Measurements from ENCODE around the gene PTGDS. TPM values are rescaled to one million over a fixed set of nuclear protein-coding genes. Genes with fewer than 3 reads are reported as not detected.

PTGDS gene
- total RNA-seq, 1 donor from 2014 or later, result 249 TPM

DNA sequence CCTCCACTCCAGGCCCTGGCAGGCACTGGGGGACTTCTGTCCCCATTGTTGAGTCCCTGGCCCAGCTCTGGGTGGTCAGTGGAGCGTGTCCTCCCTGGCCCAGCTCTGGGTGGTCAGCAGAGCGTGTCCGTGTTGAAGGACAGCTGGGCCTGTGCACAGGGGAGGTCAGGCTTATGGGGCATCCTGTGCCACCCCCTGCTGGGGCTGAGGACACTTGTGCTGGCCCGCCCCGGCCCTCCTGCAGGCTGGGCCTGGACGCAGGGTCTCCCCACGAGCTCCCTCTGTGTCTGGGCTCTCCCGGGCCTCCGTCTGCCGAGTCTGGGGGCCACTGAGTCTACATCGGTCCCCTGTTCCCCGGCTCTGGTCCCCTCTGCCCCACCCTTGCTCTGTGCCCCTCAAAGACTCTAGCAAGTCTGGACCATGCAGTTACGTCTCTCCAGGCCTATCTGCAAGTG is 30.5 kb downstream of the PTGDS start:
- no peak for DNase-seq (ENCODE audit: low spot score)

DNA sequence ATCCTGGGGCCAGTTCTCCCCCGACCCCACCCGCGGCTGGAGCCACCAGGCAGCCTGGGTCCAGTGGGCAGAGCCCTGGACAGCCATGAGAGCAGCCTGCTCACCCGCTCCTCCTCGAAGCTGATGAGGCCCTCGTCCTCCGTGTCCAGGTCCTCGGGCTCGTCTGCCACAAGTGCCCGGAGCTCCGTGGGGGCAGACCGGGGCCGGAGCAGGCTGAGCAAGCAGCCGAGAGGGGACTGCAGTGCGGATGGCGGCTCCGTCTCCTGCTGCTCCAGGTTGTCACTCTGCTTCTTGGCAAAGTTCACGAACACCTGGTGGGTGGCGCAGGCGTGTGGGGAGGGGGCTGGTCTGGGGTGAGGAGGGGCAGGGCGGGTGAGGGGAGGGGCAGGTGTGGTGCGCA is 31.0 kb downstream of the PTGDS start:
- no peak for DNase-seq (ENCODE audit: low spot score)

DNA sequence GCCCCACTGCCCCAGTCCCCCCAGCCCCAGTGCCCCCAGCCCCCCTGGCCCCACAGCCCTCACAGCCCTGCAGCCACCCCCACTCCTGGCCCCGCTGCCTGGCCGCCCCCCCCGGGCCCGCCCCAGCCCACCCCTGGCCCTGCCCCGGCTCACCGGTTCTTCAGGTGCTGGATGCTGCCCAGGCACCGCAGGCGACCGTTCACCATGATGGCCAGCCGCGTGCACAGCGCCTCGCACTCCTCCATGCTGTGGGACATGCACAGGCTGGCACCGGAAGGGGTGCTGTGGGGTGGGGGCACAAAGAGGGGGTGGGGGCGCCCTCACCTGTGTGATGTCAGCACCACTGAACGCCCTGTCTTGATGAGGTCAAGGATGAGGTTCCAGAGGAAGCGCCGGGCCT is 31.9 kb downstream of the PTGDS start:
- no peak for DNase-seq (ENCODE audit: low spot score)

DNA sequence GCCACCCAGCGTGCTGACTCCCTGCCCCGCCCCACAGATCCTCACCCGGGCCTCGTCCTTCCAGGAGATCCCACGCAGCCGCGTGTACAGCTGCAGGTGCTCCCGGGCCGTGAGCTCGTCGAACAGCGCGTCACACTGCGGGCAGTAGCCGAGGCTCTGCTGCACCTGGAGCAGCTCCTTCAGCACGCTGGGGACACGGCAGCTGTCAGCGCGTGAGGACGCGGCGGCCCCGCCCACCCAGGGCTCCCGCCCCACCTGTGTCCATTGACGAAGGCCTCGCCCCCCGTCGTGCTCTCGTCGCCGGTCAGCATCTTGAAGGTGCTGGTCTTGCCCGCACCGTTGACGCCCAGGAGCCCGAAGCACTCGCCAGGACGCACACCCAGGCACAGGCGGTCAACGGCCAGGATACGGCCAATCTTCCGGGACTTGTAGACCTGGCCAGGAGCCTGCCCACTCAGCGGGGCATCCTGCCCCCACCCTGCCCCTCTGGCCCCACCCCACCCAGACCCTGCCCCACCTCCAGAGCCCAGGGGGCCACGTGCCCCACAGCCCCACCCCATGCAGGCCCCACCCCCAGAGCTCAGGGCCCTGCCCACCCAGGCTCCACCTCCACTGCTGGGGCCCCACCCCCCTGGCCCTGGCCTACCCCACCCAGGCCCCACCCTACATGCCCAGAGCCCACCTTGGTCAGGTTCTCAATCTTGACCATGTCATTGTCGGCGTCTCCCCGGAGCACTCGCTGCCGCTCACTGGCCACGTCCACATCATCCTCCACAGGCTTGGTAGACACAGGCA is 32.8 kb downstream of the PTGDS start:
- no peak for DNase-seq (ENCODE audit: low spot score)

DNA sequence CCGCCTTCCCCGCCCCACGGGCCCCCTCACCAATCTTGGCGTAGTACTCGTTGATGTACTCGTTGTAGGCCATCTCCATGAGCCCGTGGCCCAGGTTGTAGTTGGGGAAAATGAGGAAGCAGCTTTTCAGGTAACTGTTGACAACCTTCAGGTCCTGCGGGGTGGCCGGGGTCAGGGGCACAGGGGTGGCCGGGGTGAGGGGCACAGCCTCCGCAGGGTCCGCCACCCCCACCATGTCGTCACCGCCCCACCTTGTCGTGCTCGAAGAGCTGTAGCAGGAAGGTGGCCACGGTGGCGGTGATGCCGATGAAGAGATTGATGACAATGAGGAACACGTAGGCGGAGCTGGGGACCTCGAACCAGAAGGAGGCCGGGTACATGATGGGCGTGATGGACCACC is 33.9 kb downstream of the PTGDS start:
- DNase-seq (ENCODE audit: low spot score), result no peak

DNA sequence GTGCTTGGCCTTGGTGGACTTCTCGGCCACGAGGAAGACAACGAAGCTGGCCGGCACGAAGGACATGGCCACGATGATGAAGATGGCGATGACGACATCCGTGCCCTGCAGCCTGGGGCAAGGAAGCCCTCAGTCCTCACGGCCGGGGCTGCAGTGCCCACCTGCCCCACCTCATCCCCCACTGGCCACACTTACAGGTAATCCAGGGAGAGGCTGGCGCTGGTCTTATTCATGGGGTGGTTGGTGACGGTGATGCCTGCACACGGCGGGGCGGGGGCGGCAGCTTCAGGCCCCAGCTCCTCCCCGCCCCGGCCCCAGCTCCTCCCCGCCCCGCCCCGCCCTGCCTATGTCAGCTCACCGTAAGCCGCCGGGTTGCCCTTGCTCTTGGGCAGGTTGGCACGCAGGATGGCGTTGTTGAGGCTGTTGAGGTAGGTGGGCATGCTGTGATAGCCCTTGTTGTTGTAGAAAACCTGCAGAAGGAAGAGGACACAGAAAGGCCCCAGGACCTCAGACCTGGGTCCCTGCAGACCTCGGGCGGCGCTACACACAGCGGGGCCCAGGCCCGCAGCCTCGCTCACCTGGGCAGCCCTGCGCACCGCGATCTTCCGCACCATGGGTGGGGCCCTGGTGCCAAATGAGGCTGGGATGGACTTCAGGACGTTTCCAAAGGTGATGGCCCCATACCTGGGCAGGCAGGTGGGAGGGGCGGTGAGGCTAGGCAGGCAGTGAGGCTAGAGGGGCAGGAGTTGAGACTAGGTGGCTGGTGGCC is 34.8 kb downstream of the PTGDS start:
- DNase-seq (ENCODE audit: low spot score), result no peak

DNA sequence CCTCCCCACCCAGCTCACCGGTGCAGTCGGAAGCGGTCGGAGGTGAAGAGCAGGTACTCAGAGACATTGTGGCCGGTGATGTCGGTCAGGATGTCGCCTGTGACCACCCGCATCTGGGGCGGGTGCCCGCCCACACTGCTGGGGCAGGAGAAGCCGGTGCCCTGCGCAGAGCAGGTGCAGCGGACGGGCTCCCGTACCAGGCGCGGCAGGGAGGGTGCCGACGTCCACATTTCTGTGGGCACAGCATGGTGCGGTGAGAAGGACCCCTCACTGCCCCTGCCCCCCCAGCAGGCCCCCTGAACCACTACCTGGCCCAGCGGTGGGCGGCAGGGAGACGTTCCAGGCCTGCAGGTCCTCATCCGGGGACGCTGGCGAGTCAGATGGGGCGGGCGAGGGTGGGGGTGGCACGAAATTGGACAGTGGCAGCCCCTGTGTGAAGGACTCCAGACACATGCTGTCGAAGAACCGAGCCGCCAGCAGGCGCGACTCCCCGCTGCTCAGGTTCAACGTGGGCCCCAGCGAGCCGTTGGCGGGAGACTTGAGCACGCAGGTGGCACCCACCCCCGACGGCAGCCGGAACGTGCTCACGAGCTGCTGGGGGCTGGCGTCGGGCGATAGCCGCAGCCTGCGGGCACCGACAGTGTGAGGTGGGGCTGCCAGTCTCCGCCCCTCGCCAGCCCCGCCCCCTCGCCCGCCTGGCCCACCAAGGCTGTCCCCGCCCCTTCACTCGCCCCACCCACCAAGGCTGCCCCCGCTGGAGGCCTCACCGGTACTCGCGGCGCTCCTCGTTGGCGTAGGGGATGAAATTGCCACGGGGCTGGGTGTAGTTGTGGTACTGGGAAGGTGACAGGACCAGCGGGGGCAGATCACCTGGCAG is 35.6 kb downstream of the PTGDS start:
- no peak for DNase-seq (ENCODE audit: low spot score)

DNA sequence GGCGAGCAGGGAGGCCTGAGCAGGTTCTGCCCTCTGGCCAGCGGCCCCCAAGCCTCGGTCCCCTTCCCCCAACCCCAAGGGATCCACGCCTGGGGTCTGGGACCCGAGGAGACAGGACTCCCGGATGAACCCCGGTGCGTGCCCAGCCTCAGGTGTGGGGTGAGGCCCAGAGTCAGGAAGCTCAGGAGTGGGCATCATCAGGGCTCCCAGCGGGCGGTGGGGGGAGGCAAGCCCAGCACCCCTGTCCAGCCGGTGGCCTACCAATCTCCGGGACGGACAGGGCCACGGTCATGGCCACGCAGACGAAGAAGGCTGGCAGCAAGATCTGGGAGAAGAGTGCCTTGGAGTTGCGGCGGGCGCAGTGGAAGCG is 36.3 kb downstream of the PTGDS start:
- no peak for DNase-seq (ENCODE audit: low spot score)

DNA sequence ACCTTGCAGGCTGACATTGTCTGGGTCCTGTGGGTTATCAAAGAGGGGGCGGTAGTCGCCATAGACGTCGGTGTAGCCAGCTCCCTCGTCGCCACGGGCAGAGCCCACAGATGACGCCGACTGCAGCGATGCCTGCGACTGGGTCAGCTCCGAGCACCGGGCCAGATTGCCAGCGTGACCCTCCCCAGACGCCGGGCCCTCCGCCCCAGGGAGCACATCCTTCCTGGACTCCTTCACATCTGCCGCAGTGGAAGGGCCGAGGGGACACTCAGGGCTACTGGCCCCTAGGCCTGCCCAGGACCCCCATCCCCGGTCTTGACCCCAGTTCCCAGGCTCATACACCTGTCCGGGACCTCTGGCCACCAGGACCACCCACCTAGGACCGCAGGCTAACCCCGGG is 36.9 kb downstream of the PTGDS start:
- no peak for DNase-seq (ENCODE audit: low spot score)

DNA sequence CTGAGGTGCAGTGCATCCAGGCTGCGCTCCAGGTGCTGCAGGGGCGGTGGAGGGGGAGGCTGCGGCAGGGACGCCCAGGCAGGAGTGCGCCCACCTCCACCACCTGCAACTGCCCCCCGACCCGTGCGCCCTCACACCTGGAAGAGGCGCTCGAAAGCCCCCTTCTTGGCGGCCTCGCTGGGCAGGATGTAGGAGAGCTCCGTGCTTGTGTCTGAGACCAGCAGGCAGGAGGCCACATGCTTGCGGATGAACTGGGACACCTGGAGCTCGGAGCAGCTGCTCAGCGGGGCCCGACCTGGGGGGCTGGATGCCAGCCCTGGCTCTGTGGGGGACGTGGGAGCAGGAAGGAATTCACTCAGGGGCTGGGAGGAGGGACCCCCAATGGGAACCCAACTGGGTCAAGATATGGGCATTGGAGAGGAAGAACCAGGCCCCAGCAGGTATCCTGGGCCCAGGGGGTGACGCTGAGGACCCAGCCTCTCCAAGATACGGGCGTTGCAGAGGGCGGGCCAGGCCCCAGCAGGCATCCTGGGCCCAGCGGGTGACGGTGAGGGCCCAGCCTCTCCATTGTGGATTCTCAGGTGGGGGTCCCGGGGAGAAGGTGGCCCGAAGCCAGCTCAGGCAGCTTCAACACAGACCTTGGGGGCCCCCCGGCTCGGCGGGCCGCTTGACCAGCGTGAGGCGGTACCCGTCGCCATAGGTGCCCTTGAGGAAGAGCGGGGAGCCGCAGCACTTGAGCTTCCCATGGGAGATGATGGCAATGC is 37.7 kb downstream of the PTGDS start:
- no peak for DNase-seq (ENCODE audit: low spot score)

DNA sequence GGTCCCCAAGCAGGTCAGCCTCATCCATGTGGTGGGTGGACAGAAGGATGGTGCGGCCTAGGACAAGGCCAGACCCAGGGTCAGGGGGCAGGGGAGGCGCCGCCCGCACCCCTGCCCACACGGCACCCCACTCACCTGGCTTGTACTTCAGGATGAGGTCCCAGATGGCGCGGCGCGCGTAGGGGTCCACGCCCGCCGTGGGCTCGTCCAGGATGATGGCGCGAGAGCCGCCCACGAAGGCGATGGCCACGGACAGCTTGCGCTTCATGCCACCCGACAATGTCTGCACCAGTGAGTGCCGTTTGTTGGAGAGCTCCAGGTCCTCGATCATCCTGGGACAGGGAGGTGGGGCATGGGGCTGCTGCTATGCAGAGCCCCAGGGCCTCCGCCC is 38.2 kb downstream of the PTGDS start:
- DNase-seq (ENCODE audit: low spot score), result no peak

DNA sequence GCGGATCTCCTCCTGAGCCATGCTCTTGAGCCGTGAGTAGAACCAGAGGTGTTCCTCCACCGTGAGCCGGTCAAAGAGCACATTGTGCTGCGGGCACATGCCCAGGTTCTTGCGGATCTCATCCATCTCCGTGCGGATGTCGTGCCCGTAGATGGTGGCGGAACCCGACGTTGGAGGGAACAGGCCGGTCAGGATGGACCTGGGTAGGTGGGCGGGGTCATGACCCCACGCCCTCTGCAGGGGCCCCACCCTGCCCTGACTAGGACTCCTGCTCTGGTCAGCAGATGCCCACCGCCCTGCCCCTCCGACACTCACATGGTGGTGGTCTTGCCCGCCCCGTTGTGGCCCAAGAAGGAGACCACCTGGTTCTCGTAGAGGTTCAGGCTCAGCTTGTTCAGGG is 38.7 kb downstream of the PTGDS start:
- no peak for DNase-seq (ENCODE audit: low spot score)

DNA sequence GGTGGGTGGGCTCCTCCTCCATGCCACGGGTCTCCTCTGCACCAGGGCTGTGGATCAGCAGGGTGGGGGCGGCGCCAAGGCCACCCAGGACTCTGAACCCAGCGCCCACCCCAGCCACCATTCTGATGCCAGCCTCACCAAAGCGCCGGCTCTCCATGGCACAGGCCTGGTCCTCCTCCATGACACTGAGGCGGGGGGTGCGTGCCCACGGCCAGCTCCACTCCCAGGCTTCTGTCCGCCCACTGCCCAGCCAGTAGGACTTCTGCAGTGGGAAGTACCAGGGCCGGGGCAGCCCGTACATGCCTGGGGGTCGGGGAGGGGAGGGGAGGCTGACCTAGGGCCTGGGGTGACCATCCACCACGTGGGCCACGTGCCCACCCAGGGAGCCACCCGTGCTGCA is 39.1 kb downstream of the PTGDS start:
- DNase-seq (ENCODE audit: low spot score), result no peak

DNA sequence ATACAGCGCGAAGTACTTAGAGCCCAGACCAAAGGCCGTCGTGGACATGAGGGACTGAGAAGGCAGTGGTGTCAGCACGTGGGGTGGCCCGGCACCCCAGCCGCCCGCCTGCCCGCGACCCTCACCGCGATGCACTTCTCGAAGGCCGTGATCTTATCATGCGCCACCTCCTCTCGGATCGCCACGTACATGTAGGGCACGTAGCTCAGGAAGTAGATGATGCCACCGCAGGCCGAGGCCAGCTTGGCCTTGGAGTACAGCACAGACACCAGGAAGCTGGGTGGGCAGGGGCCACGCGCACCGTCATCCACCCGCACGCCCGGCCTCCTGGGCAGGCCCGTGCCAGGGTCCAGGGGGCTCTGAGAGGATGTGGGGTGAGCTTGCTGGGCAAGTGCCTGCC is 39.8 kb downstream of the PTGDS start:
- no peak for DNase-seq (ENCODE audit: low spot score)

DNA sequence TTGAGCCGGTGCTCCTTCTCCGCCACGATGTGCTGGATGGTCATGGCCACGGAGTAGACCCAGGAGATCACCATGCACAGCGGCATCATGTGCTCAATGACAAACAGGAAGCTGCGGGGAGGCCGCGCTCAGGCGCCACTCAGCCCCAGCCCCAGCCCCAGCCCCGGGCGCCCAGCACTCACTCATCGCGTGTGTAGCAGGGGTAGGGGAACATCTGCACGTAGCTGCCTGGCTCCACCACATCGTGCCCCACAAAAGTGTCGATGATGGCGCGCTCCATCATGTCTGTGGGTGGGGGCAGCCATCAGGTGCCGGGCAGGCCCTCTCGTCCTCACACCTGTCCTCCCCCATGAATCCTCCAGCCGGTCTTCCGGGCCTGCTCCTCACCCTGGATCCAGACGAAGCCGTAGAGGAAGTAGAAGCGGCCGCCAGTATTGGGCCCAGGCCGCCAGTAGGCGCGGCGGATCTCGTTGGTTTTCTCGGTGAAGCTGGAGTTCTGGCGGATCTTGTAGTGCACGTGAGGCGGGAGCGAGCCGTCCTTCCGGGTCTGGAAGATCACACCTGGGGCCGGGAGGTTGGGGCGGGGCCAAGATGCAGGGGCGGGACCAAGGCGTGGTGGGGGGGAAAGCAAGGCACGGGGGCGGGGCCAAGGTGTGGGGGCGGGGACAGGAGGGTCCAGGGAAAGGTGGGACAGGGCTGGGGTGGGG is 40.6 kb downstream of the PTGDS start:
- no peak for DNase-seq (ENCODE audit: low spot score)

DNA sequence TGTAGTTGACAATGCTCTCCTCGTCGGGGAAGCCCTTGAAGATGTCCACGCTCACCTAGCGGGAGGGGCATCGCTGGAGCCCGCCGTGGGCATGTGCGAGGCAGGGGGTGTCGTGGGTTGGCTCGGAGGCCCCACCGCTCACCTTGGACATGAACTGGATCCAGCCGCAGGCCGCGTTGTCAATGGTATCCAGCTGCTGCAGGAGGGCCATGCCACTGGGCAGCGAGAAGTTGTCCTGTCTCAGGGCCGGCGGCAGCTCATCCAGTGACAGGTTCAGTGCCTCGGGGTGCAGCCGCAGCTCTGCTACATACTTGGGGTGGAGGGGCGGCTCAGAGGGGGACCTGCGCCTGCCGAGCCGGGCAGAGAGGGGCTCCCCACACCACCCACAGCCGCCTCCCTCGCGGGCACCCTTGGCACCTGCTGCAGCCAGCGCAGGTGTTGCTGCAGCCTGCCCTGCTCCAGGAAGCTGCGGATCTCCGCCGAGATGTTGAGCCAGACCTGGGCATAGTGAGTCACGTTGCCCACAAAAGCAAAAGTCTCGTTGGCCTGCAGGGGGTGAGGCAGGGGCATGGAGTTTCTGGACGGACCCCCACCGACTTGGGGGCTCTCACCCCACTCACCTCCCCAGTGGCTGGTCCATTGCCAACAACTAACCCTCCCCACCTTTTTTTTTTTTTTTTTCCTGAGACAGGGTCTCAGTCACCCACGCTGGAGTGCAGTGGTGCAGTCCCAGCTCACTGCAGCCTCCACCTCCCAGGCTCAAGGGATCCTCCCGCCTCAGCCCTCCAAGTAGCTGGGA is 41.7 kb downstream of the PTGDS start:
- DNase-seq (ENCODE audit: low spot score), result no peak

DNA sequence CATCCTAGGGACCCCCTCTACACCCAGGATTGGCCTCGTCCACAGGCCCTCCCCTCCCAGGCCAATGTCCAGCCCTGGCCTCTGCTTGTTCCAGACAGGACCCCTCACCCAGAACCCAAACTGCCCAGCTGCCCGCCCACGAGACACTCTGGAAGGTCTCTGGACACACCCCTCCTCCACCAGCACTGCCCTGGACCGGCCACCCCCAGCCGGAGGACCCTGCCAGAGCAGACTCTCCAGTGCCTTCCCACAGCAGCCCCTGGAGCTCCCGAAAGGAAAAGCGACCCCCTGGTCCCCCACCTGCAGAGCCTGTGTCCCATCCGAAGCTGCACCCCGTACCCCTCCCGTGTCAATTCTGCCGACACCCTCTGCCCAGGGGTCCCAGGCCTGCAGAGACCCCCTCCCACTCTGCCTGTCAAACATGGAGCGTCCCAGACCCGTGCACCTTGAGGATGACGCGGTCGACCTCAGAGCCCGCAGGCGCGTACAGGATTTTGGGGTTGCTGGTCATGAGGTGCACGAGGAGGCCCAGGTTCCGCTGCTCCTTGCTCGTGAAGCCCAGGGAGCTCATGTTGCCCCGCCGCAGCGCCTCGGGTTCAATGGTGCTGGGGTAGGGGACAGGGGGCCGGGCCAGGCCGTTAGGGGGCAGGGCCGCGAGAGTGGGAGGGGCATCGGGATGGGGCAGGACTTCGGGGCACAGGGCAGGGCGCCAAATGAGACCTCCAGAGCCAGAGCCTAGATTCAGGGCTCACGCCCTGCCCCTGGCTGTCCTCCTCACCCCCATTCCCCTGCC is 42.8 kb downstream of the PTGDS start:
- DNase-seq (ENCODE audit: low spot score), result no peak

DNA sequence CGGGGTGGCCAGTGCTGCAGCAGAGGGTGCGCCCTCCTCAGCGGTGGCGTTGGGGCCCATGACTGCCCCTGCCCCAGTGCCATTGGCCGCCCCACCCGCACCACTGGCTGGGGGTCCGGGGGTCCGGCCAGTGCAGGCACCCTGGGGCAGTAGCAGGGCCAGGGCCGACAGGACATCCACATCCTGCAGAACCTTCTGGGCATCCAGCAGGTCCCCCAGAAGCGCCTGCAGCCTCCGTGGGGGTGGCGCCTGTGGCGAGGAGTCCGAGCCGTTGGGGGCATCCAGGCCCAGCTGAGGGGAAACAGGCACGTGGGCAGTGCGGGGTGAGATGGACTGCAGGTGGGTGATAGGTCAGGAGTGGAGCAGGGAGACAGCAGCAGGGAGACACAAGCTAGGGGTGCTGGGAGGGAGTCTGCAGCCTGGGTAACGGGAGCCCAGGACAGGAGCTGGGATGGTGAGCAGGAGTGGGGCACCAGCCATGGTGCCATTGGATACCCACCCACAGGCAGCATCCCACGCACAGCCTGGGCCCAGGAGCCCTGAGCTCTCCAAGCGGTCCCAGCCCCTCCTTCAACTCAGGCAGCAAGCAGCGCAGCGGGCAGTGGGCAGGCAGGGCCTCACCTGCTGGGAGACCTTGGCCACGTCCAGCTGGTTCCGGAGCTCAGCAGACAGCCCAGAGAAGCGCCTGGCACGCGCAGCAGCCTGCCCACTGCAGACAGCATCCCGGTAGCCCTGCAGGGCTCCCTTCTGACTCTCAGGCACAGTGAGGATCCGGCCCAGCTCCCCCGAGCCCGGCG is 43.7 kb downstream of the PTGDS start:
- no peak for DNase-seq (ENCODE audit: low spot score)
